Gastroesophageal sphincter (tissue), 4 donors: ENCODE results near the gene HS3ST6. TPM values are rescaled to one million over a fixed set of nuclear protein-coding genes. Genes with fewer than 3 reads are reported as not detected.

ENCODE experiments used
- ATAC-seq: fragments of 150-250 bp; one replicate; pipeline ENCODE4 v1.9.1; 2016; ENCODE audit warnings: mild to moderate bottlenecking, moderate library complexity
- H3K27ac ChIP-seq, 4 donors: fragments of 200-600 bp; sonication (generic) in 3 of 4; 1 replicate in 3 of 4; 2 replicates in 1 of 4; pipeline ENCODE4 v1.5.1; 2016 to 2019
- H3K27me3 ChIP-seq: fragments of 200-600 bp; sonication (generic); one replicate; pipeline ENCODE4 v1.5.1; 2019
- H3K36me3 ChIP-seq, 2 donors: fragments of 200-600 bp; sonication (generic); one replicate each; pipeline ENCODE4 v1.5.1; 2019; ENCODE audit warnings: control low read depth in 1 of 2
- H3K4me1 ChIP-seq, 3 donors: fragments of 200-600 bp; sonication (generic); 1 replicate in 2 of 3; 2 replicates in 1 of 3; pipeline ENCODE4 v1.5.1; 2016 to 2019; ENCODE audit warnings: control low read depth in 2 of 3
- H3K4me3 ChIP-seq, 2 donors: fragments of 200-600 bp; sonication (generic); one replicate each; pipeline ENCODE4 v1.5.1; 2019; ENCODE audit warnings: mild to moderate bottlenecking in 1 of 2, moderate library complexity in 1 of 2
- H3K9me3 ChIP-seq, 3 donors: fragments of 200-600 bp; sonication (generic); one replicate each; pipeline ENCODE4 v1.5.1; 2017 to 2019; ENCODE audit warnings: control low read depth in 2 of 3
- CTCF ChIP-seq, 4 experiments: fragments of 200-600 bp in 2 of 4; fragments of 450-650 bp in 2 of 4; sonication (generic) in 1 of 4; IDR thresholded peaks; one replicate each; pipeline ENCODE4 v1.5.1; 2017 to 2019; ENCODE audit warnings: antibody characterized with exemption in 4 of 4, mild to moderate bottlenecking in 2 of 4, moderate library complexity in 2 of 4
- EP300 ChIP-seq: sonication (generic); formaldehyde crosslinking; IDR thresholded peaks from one replicate; pipeline ENCODE4 v1.6.1; 2017; ENCODE audit warnings: antibody characterized with exemption, mild to moderate bottlenecking
- POLR2A ChIP-seq, 2 donors: fragments of 450-650 bp; IDR thresholded peaks; one replicate each; pipeline ENCODE4 v1.6.1; 2017; ENCODE audit warnings: antibody characterized with exemption in 2 of 2, mild to moderate bottlenecking in 2 of 2, moderate library complexity in 1 of 2
- POLR2AphosphoS5 ChIP-seq: sonication (generic); formaldehyde crosslinking; IDR thresholded peaks from one replicate; pipeline ENCODE4 v1.6.1; 2017; ENCODE audit warnings: antibody characterized with exemption
- WGBS, 2 donors: methylation state at CpG; one replicate each; pipeline ENCODE4 v1.1.5; 2018; ENCODE audit warnings: low coverage in 1 of 2; 5-methylcytosine and 5-hydroxymethylcytosine counted together
- total RNA-seq, 4 donors: library from RNA; depleted of rRNA; stranded (reverse); fragments of >200 nt; gene quantifications; one replicate each; pipeline ENCODE4 v1.1.0, GENCODE V29; 2016

Gene HS3ST6
- total RNA-seq, 4 donors from 2014 or later = not detected

DNA sequence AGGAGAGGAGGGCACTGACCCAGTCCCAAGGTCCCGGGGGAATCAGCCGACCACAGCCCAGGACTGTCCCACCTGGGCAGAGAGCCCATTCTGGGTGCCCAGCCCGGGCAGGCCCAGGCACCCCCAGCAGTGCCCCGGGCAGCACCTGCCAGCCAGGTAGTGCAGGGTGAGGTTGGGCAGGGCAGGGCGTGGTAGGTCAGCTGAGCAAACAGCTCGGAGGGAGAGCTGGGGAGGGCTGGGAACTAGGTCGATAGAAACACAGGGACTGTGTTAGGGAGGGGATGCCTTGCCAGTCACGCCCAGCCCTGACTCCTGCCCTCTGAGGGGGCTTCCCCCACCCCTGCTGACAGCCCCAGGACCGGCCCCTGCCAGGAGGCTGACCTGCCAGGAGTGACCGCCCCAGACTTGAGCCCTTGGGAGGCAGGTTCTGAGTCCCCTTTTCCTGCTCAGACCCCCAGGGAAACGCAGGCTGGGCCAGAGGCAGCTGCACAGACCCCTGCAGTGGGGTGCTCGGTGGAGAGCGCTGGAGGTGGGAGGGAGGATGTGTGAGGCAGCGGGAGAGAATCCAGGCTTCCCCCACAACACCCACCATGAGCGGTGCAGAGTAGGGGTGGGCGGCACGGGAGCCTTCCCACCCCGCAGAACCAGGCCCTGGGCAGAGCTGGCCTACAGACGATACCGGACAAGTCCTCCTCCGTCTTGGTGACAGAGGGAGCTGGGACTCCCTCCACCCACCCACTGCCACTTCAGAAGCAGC, 4.7 kb downstream of the HS3ST6 start:
- no peaks in the 10 kb centered on the region for H3K9me3 ChIP-seq
- no peaks in the 10 kb centered on the region for H3K36me3 ChIP-seq
- H3K27me3 ChIP-seq = peaks cover 75% of the 10 kb centered on the region
- no peak for ATAC-seq
- peaks cover 0 to 9% (median 0%) of the 10 kb centered on the region in 3 donors for H3K4me1 ChIP-seq
- WGBS, 2 donors = no CpG with 5 or more reads among the region's 21 CpGs
- no peak overlapping the region for H3K27ac ChIP-seq
- H3K4me3 ChIP-seq = no peak overlapping the region
- TF ChIP-seq CTCF (IDR thresholded peaks at IDR 0.05) (no peak), EP300 (no peak), POLR2A (IDR thresholded peaks at IDR 0.05) (no peak), POLR2AphosphoS5 (no peak)

GRCh38 chr16:1912215-1912543, 6.0 kb downstream of the HS3ST6 start:
- 50 to 81% methylated on average over 1 to 5 of the region's 17 CpGs for WGBS, 2 donors
- TF ChIP-seq CTCF (IDR thresholded peaks at IDR 0.05) (no peak), POLR2AphosphoS5 (no peak), EP300 (no peak), POLR2A (IDR thresholded peaks at IDR 0.05) (no peak)
- Histone ChIP-seq H3K4me1 (no peaks in the 10 kb centered on the region), H3K27ac (no peak overlapping the region), H3K9me3 (no peaks in the 10 kb centered on the region), H3K4me3 (no peak overlapping the region), H3K27me3 (peaks cover 75% of the 10 kb centered on the region), H3K36me3 (no peaks in the 10 kb centered on the region)
- ATAC-seq = no peak

- no peaks in the 10 kb centered on the region for H3K36me3 ChIP-seq
- WGBS, 2 donors = 89 to 100% methylated on average over 3 to 8 of the region's 59 CpGs
- H3K9me3 ChIP-seq = no peaks in the 10 kb centered on the region
- TF ChIP-seq POLR2AphosphoS5 (no peak), POLR2A (IDR thresholded peaks at IDR 0.05) (no peak), EP300 (no peak), CTCF (IDR thresholded peaks at IDR 0.05) (no peak)
- H3K4me3 ChIP-seq = no peak overlapping the region
- peaks cover 75% of the 10 kb centered on the region for H3K27me3 ChIP-seq
- no peak for ATAC-seq
- H3K4me1 ChIP-seq = no peaks in the 10 kb centered on the region
- no peak overlapping the region for H3K27ac ChIP-seq
These were observed 6.6 kb downstream of the HS3ST6 start for GRCh38 chr16:1911467-1912214.

DNA sequence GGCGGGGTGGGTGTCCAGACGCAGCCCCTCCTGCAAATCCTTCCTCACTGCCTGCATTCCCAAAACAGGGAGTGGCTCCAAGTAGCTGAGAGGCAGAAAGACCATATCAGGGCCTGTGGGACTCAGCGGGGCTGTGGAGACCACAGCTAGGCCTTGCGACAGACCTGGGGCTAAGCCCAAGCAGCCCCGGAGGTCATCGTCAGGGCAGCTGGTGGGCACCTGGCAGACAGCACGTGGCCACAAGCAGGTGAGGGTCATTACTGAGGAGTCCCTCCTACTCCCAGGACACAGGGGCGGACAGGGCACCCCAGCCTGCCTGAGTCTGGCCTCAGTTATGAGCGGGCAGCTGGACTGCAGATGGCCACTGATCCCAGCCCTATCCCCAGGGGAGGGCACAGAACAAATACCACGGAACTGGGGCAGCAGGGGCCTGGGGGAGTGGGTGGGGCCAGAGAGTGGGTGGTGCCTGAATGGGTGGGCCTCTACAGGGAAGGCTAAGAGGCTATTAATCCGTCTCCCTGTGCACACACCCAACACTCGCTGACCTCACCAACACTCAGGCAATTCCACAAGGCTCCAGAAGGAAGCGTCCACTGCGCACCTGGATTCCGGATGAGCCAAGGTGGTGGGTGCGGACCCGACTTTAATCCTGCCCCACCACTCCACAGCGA, 8.5 kb downstream of the HS3ST6 start:
- ATAC-seq = no peak
- no peaks in the 10 kb centered on the region for H3K4me1 ChIP-seq
- TF ChIP-seq EP300 = no peak
- H3K27ac ChIP-seq = no peak overlapping the region
- H3K9me3 ChIP-seq = no peaks in the 10 kb centered on the region
- WGBS, 2 donors = 60% methylated on average over 1 of the region's 18 CpGs; no CpG with 5 or more reads in 1 of the 2 donors
- H3K4me3 ChIP-seq = no peak overlapping the region
- H3K27me3 ChIP-seq = peaks cover 74% of the 10 kb centered on the region
- no peaks in the 10 kb centered on the region for H3K36me3 ChIP-seq

- Histone ChIP-seq H3K27me3 (peaks cover 74% of the 10 kb centered on the region), H3K4me3 (no peak overlapping the region), H3K9me3 (no peaks in the 10 kb centered on the region), H3K27ac (no peak overlapping the region), H3K36me3 (no peaks in the 10 kb centered on the region), H3K4me1 (no peaks in the 10 kb centered on the region)
- WGBS, 2 donors = 51 to 60% methylated on average over 1 to 3 of the region's 9 CpGs
- TF ChIP-seq POLR2AphosphoS5 = no peak
- TF ChIP-seq POLR2A (IDR thresholded peaks at IDR 0.05) = no peak
- TF ChIP-seq EP300 = no peak
- TF ChIP-seq CTCF (IDR thresholded peaks at IDR 0.05) = no peak
- ATAC-seq = no peak
These were observed 9.2 kb downstream of the HS3ST6 start for GRCh38 chr16:1908983-1909382.
